Middle frontal gyrus (tissue), 1 donor: ENCODE results near the gene CPNE8.
A peak's percentile ranks its signal among the peaks of the same experiment; 100 is the strongest.

Source experiments
- DNase-seq: peaks from one replicate; pipeline ENCODE4 v3.0.0-alpha.2; 2015; ENCODE audit warnings: low spot score; ENCODE audit errors: extremely low spot score

The CPNE8 gene

GRCh38 chr12:38905480-38906351 is at the start of gene CPNE8:
Gene CPNE8 (minus strand): TSS chr12:38905591. CDS start chr12:38905534, 57 bp downstream.
- DNase-seq = peak; percentile 36

- DNase-seq = no peak
Observed at GRCh38 chr12:38954238-38954873, 49.0 kb upstream of the CPNE8 start.

- no peak for DNase-seq
Observed at GRCh38 chr12:38949363-38949762, 44.0 kb upstream of the CPNE8 start.

- DNase-seq = no peak
Observed at GRCh38 chr12:38934686-38935085, 29.3 kb upstream of the CPNE8 start.

- no peak for DNase-seq
Observed at GRCh38 chr12:38934078-38934584, 28.7 kb upstream of the CPNE8 start.

- no peak for DNase-seq
Observed at GRCh38 chr12:38932320-38932719, 26.9 kb upstream of the CPNE8 start.

GRCh38 chr12:38931461-38931860 is 26.1 kb upstream of the CPNE8 start:
- no peak for DNase-seq

GRCh38 chr12:38930990-38931389 is 25.6 kb upstream of the CPNE8 start:
- DNase-seq = no peak

- DNase-seq = no peak
Observed at GRCh38 chr12:38926501-38926900, 21.1 kb upstream of the CPNE8 start.

- no peak for DNase-seq
Observed at GRCh38 chr12:38921025-38921677, 15.8 kb upstream of the CPNE8 start.

- no peak for DNase-seq
Observed at GRCh38 chr12:38919191-38919590, 13.8 kb upstream of the CPNE8 start.

GRCh38 chr12:38915429-38916182 is 10.2 kb upstream of the CPNE8 start:
- no peak for DNase-seq

GRCh38 chr12:38912116-38912515 is 6.7 kb upstream of the CPNE8 start:
- DNase-seq = no peak

- no peak for DNase-seq
Observed at GRCh38 chr12:38911611-38912010, 6.2 kb upstream of the CPNE8 start.

GRCh38 chr12:38907201-38907923 is 2.0 kb upstream of the CPNE8 start:
- no peak for DNase-seq

GRCh38 chr12:38906482-38907200 is 1.2 kb upstream of the CPNE8 start:
- DNase-seq = peak; percentile 58

- DNase-seq = no peak
Observed at GRCh38 chr12:38904537-38905479, 583 bp downstream of the CPNE8 start.

GRCh38 chr12:38903596-38903995 is 1.8 kb downstream of the CPNE8 start:
- DNase-seq = no peak
